Stimulated activated CD4-positive, alpha-beta T cell treated with anti-CD3 and anti-CD28 coated beads, Interleukin-1b, Interleukin-23, amount 100 ng/mL, for 24 hours (primary cell): ENCODE results near the gene FAM216B.

Source experiments
- DNase-seq, 4 experiments: peaks; one replicate each; pipeline ENCODE4 v3.0.0-alpha.2; 2020; ENCODE audit warnings: low read depth in 4 of 4, low spot score in 1 of 4

FAM216B gene

DNA sequence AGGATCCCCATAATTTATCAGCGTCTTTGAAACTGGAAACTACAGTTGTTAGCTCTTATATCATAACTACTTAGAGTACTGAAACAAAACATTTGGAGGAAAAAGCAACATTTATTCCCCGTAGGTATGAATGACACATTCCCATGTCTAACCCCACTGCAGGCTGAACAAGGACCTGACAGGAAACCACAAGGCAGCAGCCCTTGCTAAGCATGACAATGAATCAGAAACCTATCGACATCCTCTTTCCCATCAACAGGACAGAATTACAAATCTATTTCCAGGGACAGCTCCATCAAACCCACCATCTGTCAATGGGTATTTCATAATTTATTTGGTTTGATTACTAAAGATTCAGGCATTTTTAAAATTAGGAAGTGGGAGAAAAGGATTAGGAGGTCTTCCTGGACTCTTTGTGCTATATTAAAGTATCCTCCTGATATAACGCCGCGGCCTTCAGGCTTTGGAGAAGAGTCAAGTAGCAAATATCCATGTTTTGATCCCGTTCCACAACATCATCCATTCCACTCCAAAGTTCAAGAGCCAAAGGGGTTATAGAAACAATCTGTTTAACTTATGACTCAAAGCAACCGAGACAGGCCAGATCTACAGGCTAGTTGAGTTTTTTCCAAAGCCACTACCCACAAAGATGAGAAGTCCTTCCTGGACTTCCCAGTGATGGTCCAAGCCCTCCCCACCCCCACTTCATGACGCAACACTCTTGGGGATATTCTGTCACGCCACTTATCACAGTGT, 51.1 kb downstream of the FAM216B start:
- DNase-seq, result no peak

DNA sequence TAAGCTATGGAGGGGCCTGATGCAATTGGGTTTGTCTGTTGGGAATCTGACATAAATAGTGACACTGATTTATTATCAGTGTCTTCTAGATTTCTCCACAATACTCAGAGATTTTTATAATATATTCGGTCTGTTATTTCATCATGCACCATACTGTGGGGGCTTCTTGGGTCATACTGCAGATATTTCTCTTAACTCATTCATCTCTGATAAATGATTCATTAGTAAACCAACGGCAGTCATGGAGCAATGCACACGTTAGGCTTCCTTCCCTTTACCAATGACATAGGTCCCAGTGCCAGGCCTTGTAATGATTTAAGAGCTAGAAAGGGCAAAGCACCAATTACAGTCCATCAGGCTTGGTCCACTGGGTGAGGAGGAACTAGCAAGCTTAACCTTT, 53.6 kb downstream of the FAM216B start:
- DNase-seq, result no peak

DNA sequence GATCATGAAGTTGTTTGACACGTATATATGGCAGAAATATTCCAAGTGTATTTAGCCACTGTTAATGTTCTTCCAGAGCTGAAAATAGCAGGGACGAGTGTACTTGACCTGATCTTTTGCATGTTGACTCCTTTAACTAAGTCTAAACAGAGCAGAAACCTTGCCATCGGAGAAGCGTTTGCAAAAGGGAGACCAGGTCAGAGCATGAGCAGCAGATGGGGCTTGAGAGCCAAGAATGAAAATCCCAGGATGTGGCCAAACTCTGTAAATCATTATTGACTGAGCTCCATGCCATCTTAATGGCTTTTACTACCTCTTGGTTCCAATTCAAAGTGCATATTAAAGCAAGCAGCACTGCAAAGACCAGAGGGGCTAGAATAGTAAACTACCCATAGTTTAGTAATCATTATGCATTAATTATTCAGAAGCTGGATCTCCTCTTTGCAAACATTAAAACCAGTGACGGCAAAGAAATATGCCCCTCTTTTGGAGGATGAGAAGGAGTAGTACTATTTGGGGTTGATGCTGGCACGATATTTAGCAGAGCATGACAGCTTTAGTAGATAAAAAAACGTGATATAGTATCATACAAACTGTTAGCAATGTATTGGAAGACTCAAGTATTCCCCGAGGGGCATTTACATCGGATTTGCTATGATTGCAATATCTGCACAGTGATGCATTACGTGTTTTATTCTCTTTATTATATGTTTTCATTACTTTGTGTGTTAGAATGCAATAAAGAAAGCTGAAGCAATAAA, 55.7 kb downstream of the FAM216B start:
- no peak for DNase-seq
